ENCODE results near the gene ARHGDIG.
"Not testable (repeated sequence)": the region's sequence is repeated elsewhere in the genome, so short reads cannot be mapped to it uniquely, and the experiment has no call there.

ARHGDIG gene

DNA sequence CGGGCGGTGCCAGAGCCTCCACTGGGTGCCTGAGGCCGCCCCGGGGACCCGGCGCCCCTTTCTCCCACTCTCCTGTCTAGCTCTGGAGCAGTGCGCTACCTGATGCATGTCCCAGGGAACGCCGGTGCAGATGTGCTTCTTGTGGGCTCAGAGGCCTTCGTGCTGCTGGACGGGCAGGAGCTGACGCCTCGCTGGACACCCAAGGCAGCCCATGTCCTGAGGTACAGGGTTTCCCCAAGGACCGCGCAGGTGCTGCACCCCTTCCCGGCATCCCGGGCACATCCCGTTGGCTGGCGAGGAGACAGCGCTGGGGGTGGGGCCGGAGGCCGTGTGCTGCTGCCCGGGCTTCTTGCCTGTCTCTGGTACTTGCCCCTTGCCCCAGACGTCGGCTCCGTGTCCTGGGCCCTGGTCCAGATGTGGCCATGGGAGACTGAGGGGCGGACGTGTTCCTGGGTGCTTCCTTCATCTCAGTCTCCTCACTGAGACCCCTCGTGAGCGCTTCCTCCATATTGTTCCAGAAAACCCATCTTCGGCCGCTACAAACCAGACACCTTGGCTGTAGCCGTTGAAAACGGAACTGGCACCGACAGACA, 17.1 kb upstream of the ARHGDIG start:
- no peak overlapping the region for H3K27ac ChIP-seq
- no peak for DNase-seq (ENCODE audit: low read depth, low spot score)

DNA sequence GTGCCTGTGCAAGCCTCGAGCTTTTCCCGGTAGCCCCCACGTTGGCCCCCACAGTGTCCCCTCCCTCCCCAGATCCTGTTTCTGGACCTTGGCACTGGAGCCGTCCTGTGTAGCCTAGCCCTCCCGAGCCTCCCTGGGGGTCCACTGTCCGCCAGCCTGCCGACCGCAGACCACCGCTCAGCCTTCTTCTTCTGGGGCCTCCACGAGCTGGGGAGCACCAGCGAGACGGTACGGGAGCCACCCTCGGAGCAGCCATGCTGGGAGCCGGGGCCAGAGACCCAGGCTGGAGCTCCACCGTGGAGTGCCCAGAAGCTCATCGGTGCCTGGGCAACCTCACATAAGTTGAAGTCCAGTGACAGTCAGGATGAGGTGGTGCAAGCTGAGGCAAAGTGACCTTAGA, 16.4 kb upstream of the ARHGDIG start:
- no peak for DNase-seq (ENCODE audit: low read depth, low spot score)
- no peak overlapping the region for H3K27ac ChIP-seq

DNA sequence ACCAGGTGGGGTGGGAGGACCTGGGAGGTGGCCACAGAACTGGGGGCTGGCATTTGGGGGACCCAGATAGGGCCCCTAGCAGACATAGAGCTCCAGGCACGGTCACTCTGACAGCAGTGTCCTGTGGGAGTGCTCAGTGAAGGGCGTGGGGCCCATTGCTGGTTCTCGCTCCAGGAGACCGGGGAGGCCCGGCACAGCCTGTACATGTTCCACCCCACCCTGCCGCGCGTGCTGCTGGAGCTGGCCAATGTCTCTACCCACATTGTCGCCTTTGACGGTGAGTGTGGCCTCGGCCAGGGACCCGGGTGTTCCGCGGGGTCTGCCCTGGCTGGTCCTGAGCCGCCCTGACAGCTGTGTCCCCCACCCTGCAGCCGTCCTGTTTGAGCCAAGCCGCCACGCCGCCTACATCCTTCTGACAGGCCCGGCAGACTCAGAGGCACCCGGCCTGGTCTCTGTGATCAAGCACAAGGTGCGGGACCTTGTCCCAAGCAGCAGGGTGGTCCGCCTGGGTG, 15.9 kb upstream of the ARHGDIG start:
- no peak for DNase-seq (ENCODE audit: low read depth, low spot score)

DNA sequence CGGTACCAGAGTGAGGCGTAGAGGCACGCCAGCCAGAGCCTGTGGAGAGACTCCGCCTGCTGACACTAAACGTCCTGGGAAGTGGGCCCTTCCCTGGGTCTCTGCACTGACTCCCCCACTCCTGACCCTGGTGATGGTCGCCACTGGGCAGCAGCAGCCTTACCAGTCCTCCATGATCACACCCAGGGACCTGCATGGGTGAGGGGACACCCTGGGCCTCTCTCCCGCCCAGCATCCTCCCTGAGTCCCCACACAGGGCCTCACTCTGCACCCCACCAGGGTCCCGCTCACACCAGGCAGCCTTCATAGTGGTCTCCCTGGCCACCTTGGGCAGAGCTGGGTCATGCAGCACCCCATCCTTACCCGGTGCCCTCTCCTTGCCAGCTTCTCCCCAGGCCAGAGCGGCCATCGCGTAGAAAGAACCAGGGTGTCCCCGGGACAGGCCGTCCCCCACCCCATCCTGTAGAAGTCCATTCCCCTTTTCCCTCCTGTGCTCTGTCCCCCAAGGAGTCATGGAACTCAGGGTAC, 15.3 kb upstream of the ARHGDIG start:
- DNase-seq (ENCODE audit: low read depth, low spot score) = no peak
- no peak overlapping the region for H3K27ac ChIP-seq

More for the DNA sequence above, 15.9 kb upstream of the ARHGDIG start:
- H3K27ac ChIP-seq = no peak overlapping the region

DNA sequence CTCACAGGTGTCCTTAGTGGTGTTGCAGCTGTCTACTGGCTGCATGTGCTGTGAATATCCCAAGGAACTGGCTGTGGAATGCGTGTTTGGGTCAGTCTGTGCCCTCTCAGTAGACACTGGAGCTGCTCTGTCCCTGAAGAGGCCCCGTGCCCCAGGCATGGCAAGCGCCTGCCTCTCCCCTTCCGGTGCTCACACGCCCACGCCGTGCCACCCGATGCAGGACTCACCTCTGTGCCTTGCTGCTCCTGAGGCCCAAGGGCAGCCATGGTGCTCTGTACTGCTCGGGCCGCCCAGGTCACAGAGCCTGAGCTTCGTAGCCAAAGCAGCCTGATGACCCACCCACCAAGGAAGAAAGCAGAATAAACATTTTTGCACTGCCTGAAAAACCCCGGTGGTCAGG, 14.7 kb upstream of the ARHGDIG start:
- H3K27ac ChIP-seq = no peak overlapping the region
- DNase-seq (ENCODE audit: low read depth, low spot score) = no peak

DNA sequence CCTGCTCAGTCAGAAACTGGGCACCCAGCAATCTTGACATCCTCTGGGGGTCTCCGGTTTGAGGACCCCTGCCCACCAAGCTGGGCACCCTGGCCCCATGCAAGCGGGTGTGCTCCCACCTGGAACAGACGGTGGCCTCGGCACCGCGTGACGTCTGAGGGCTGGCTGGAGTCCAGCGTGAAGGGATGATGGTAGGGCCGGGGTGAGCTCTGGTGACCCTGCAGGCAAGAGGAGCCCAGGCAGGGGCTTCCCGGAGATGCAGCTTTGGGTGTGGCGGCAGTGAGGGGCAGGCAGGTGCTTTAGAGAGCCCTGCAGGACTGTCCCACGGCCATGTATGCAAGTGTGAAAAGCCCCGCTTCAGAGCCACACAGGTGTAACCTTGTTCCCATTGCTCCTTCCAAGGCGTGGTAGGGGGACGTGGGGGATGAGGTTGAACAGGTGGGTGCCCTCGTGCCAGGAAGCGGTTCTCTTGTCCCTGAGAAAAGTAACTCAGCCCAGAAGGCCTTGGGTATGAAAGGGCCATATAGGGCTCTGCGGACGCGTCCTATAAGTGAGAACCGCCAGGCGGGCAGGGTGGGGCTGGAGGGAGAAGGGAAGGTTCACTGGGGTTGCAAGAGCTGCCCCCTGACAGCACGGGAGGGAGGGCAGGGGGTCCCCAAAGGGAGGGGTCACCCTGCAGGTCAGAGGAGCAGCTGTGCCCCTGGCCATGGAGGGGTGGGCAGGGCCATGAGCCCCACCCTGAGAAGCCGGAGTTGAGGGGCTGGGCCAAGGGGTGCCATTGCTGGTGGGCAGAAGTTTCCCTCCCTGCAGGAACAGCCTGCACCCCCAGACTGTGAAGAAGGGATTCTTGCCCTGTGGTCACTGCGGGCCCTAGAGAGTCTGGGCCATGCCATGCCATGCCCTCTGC, 13.9 kb upstream of the ARHGDIG start:
- H3K27ac ChIP-seq = no peak overlapping the region
- DNase-seq (ENCODE audit: low read depth, low spot score) = no peak

DNA sequence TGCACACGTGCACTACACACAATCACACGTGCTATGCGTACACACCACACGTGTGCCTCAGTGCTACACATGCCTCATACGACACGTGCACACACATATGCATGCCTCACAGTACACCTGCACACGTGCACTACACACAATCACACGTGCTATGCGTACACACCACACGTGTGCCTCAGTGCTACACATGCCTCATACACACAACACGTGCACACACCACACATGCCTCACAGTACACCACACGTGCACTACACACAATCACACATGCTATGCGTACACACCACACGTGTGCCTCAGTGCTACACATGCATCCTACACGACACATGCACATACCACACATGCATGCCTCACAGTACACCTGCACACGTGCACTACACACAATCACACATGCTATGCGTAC, 12.8 kb upstream of the ARHGDIG start:
- H3K27ac ChIP-seq; DNase-seq (ENCODE audit: low read depth, low spot score): not testable (repeated sequence)

DNA sequence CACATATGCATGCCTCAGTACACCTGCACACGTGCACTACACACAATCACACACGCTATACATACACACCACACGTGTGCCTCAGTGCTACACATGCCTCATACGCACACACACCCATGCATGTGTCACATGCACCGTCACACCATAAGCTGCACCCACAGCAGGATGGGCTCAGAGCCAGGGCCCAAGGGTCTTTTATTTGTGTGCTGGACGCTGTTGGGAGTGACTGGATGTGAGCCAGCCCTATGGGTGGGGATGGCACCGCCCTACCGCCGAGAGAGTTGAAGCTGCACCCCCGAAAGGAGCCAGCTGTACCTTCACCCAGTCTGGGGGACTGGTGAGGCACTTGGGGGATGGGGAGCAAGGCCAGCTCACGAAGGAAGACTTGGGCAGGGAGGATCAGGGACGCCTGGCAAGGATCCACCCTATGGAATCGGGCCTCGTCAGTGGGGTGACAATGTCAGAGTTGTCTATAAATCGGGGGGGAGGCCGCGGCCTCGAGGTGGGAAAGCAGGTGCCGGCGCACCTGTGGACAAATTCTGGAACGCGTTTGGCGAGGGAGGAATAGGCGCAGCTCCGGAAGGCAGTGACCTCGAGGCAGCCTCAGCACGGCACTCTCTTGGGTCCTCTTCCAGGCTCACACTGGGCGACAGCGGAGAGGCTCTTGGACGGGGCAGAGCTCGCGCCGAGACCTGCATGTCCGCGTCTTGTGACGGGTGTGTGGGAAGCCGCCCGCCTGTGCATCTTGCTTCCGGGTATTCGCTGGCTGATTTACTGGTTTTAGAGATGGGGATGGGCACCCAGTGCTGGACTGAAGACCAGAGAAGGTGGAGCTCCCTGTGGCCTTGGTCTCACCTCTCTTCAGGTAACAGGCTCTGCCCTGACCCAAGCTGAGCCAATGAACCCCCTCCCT, 12.0 kb upstream of the ARHGDIG start:
- DNase-seq (ENCODE audit: low read depth, low spot score) = no peak
- H3K27ac ChIP-seq = no peak overlapping the region

DNA sequence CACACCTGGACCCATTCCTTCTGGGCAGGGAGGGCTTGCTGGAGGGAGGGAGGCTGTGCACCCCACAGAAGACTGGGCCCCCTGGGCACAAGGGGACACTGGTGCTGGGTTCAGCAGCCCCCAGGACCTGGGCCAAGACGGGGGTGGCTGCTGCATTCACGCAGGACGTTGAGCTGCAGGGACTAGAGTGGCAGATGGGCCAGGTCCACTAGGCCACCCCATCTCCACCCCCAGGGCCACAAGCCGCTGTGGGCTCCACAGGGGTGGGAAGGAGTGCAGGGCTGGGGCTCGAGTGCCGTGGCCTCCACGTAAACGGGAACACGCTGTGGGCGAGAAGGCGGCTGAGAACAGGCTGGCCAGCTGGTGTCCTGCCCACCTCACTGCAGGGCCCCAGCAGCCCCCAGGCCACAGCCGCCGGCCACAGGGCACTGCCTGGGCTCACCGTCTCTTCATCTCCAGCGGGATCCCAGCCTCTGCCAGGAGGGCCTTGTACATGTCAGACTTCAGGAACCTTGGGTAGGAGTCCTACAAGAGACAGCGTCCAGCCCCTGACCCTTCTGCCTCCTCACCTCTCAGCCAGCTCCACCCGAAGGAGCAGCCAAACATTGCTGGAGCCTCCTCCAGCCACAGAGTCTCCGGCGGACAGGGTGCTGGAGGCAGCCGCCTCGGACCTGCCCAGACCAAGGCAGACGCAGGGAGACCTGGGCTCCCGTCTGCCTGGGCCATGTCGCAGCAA, 11.2 kb upstream of the ARHGDIG start:
- no peak overlapping the region for H3K27ac ChIP-seq
- no peak for DNase-seq (ENCODE audit: low read depth, low spot score)

DNA sequence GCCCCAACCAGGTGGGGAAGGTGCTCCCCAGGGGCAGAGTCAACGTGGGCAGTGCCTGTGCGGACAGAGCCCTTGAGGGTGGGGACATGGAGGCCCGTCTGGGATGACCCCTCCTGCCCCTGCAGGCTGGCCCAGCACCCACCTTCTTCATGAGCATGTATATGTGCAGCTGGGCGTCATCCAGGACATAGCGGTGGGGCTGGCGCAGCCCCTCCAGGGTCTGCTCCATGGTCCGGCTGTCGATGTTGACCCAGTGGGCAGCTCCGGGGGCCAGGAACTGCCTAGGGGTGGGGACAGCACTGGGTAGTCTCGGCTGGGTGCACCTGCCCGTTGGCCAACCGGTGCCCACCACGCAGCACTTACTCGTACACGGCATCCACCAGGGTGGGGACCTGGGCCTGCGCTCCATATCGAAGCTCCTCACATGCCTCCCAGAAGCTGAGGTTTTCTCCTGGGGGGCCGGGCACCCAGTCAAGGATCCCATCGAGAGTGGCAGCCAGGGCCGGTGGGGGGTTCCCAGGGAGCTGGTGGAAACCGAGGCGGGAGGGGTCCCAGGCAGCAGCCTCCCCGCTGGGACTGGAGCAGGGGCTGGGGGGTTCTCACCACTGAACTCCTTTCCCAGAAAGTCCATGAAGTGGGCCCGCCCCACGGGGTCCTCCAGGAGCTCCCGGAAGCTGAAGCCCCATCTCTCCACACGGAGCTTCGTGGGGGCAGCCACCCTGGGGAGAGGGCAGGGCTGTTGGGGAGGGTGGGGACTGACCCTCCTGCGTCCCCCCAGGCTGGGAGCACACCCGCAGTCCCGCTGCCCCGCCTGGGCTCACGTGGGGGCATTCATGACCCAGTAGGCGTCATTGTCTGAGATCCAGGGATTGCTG, 9.8 kb upstream of the ARHGDIG start:
- DNase-seq (ENCODE audit: low read depth, low spot score) = no peak
- no peak overlapping the region for H3K27ac ChIP-seq

DNA sequence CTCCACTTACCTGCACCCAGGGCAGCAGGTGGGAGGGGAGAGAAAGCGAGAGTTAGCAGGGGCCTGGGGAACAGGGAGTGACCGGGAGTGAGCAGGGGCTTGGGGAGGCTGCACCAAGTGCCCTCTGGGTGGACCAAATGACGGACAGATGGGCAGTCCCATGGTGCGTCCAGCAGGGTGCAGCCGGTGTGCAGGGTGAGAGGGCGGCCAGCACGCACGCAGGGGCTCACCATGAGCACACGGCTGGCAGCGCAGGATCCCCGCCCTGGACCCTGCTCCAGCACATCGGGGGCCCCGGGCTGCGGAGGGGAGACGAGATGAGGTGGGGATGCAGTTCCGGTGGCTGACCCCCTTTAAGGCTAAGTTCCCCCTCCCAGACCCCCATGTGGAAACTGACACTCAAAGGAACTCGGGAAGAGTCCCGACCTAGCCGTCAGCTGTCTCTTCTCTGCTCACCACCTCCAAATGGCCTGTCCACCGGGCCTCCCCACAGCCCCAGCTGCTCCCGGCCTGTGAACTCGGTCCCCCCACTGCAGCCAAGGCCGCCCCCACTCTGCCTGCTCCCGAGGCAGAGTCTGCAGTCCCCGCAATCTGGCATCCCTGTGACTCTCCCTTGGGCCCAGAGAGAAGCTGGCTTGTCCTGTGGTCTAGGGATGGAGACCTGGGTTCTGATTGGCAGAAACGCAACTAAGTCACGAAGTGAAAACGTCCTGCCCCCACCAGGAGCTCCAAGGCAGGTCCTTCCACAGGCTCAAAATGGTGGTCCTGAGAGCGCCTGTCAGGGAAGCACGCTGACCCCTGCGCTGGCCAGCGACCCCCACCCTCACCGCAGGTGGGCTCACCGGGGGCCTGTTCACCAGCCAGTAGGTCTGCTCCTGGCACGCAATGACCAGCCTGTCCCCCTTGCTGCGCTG, 7.5 kb upstream of the ARHGDIG start:
- no peak overlapping the region for H3K27ac ChIP-seq
- DNase-seq (ENCODE audit: low read depth, low spot score) = no peak

DNA sequence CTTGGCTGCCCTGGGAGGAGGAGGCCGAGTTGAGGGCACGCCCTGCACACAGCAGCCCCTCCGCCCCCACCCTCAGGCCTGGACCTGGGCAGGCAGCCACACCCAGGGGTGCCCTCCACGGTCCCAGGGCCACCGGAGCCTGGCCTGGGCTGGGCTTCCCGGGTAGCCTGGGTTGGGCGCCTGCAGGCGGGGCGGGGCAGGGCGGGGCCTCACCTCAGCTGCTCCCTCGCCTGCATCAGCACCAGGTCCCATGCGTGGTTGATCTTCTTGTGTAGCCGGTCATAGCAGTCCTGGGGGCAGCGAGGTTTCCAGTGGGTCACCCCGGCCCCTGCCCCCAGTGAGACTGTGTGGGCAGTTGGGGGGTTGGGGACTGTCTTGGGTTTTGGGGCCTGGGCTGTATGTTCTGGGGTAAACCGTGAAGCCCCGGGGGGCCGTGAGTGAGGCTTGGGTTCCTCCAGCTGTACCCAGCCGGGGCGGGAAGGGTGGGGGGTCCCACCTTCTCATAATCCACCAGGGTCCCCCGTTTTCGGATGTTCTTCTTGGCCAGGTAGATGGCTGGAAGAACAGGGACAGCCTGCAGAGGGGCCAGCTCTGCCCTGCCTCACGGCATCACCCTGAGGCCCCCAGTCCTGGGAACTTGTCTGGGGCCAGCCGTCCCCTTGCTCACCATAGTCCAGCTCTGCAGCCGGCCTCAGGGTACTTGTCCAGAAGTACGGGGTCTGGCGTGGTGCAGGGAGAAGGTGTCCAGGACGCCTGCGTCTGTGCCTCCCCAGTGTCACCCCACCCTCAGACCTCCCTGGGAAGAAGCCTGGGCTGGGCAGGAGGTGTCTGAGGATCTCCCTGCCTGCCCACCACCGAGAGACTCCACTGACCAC, 6.6 kb upstream of the ARHGDIG start:
- no peak overlapping the region for H3K27ac ChIP-seq
- no peak for DNase-seq (ENCODE audit: low read depth, low spot score)

DNA sequence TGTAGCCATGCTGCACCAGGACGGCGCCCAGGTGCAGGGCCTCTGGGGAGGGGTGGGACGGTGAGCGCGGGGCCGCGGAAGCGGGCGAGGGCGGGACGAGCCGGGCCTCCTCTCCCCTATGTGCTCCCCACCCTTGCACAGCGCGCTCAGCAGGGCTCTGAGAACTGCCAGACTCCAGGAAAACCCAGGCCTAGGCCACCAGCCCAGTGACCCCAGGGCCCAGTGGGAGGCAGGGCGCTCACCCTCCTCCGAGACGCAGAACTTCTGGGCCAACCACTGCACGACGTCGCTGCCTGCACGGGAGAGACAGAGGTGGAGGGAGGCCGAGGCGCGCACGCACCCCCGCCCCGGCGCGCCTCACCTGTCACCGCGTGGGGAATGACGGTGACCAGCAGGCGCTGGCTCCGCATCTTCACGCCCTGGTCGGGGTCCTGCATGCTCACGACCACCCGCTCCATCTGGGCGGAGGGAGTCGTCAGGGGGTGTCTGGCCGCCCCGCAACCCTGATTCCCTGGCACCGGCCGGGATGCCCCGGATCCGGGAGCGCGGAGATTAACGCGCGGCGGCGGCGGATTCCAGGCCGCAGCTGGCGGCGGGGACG, 5.2 kb upstream of the ARHGDIG start:
- no peak for DNase-seq (ENCODE audit: low read depth, low spot score)
- no peak overlapping the region for H3K27ac ChIP-seq

DNA sequence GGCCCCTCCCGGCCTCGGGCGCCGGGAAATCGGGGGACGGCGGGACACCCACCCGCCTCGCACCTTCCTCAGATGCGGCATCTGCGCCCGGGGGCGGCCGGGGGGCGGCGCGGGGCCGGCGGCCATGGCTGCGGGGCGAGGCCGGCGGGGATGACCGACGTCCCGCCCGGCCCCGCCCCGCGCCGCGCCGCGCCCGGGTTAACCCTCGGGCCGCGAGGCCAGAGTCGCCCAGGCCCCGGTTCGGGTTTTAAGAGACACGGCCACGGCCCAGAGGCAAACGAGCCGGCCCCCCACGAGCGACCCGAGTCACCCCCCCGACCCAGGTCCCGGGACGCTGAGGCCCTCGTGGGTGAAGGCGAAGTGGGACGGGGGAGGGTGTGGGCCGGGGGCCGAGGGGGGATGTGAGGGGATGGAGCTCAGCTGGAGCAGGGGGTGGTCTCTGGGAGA, 4.6 kb upstream of the ARHGDIG start, which contains the start of gene RGS11:
RGS11 (minus strand) TSS at position 159 of the 447 bp plus-strand sequence; CDS start at position 126, 33 bp downstream.
- no peak within 1 kb of the TSS for H3K27ac ChIP-seq
- no peak for DNase-seq (ENCODE audit: low read depth, low spot score)

DNA sequence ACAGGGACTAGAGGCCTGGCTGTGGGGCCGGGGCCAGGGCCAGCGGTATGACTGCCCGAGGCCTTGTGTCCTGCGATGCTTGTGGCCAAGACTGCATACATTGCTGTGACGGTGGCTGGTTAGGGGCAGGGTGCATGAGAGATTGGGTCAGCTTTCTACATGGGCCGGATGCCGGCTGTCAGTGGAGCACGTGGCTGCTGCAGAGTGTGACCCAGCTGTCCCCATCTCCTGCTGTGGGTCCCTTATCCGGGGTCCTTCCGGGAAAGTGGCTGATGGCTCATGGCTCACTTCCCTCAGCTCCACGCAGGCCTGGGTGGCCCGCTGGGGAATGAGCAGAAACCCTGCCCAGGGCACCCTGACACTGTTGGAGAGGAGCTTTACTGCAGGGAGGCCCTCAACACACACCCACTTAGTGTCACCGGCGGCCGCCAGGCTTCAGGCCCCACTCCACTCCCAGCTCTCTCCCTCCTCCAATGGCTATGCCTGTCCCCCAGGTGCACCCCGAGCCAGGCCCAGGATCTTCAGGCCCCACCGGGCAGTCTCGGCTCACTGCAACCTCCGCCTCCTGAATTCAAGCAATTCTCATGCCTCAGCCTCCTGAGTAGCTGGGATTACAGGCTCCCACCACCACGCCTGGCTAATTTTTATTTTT, 3.8 kb upstream of the ARHGDIG start:
- H3K27ac ChIP-seq = no peak overlapping the region
- no peak for DNase-seq (ENCODE audit: low read depth, low spot score)

All from epithelial cell of prostate (primary cell).